CD4-positive, alpha-beta T cell treated with Interleukin-6 at 100 ng/mL for 8 hours (primary cell): ENCODE measurements around the gene CTTNBP2.

Source experiments
- DNase-seq: peaks from one replicate; pipeline ENCODE4 v3.0.0-alpha.2; 2020; ENCODE audit warnings: mixed read lengths, low spot score

CTTNBP2 gene

GRCh38 chr7:117873310-117874190 lies at the start of gene CTTNBP2:
Gene CTTNBP2, minus strand, starts transcription at chr7:117873441. Its CDS starts 26 bp downstream, at chr7:117873415.
- no peak for DNase-seq

- DNase-seq = no peak
Observed at GRCh38 chr7:117916309-117916708, 43.1 kb upstream of the CTTNBP2 start.

GRCh38 chr7:117912421-117912820 lies 39.2 kb upstream of the CTTNBP2 start:
- DNase-seq = no peak

GRCh38 chr7:117908031-117908795 lies 35.0 kb upstream of the CTTNBP2 start:
- DNase-seq = no peak

- no peak for DNase-seq
Observed at GRCh38 chr7:117907049-117907640, 33.9 kb upstream of the CTTNBP2 start.

GRCh38 chr7:117902314-117902889 lies 29.2 kb upstream of the CTTNBP2 start:
- DNase-seq = no peak

- no peak for DNase-seq
Observed at GRCh38 chr7:117901089-117901797, 28.0 kb upstream of the CTTNBP2 start.

- DNase-seq = no peak
Observed at GRCh38 chr7:117896339-117896738, 23.1 kb upstream of the CTTNBP2 start.

GRCh38 chr7:117895276-117895675 lies 22.0 kb upstream of the CTTNBP2 start:
- DNase-seq = no peak

- DNase-seq = no peak
Observed at GRCh38 chr7:117894037-117894436, 20.8 kb upstream of the CTTNBP2 start.

GRCh38 chr7:117892821-117893220 lies 19.6 kb upstream of the CTTNBP2 start:
- no peak for DNase-seq

- DNase-seq = no peak
Observed at GRCh38 chr7:117889611-117890010, 16.4 kb upstream of the CTTNBP2 start.

GRCh38 chr7:117888627-117889026 lies 15.4 kb upstream of the CTTNBP2 start:
- DNase-seq = no peak

- DNase-seq = no peak
Observed at GRCh38 chr7:117882594-117882993, 9.4 kb upstream of the CTTNBP2 start.

- no peak for DNase-seq
Observed at GRCh38 chr7:117876761-117877160, 3.5 kb upstream of the CTTNBP2 start.

- no peak for DNase-seq
Observed at GRCh38 chr7:117875566-117875965, 2.3 kb upstream of the CTTNBP2 start.

GRCh38 chr7:117874191-117874700 lies 1.0 kb upstream of the CTTNBP2 start:
- no peak for DNase-seq

GRCh38 chr7:117872561-117873309 lies 506 bp downstream of the CTTNBP2 start:
- DNase-seq = no peak

- DNase-seq = no peak
Observed at GRCh38 chr7:117871778-117872538, 1.3 kb downstream of the CTTNBP2 start.

- DNase-seq = no peak
Observed at GRCh38 chr7:117871401-117871777, 1.9 kb downstream of the CTTNBP2 start.
